Measurements from ENCODE around the gene PPP1CB.
"Not testable (repeated sequence)": the region's sequence is repeated elsewhere in the genome, so short reads cannot be mapped to it uniquely, and the experiment has no call there.

Gene PPP1CB

GRCh38 chr2:28725021-28725711 is 26.5 kb upstream of the PPP1CB start:
- H3K36me3 Mint-ChIP-seq (ENCODE audit: low read depth), result no peaks in the 10 kb centered on the region
- no peak overlapping the region for H3K27ac Mint-ChIP-seq
- intact Hi-C loops (cut with micrococcal nuclease), result no loop called here
- H3K4me3 Mint-ChIP-seq, result no peak overlapping the region
- H3K9me3 Mint-ChIP-seq, result no peaks in the 10 kb centered on the region
- H3K4me1 Mint-ChIP-seq (ENCODE audit: low read depth), result no peaks in the 10 kb centered on the region
- no peaks in the 10 kb centered on the region for H3K27me3 Mint-ChIP-seq

- Mint-ChIP-seq H3K27ac (no peak overlapping the region), H3K9me3 (no peaks in the 10 kb centered on the region), H3K36me3 (ENCODE audit: low read depth) (no peaks in the 10 kb centered on the region), H3K27me3 (no peaks in the 10 kb centered on the region), H3K4me1 (ENCODE audit: low read depth) (no peaks in the 10 kb centered on the region), H3K4me3 (no peak overlapping the region)
- intact Hi-C loops (cut with micrococcal nuclease), result no loop called here
Measured at GRCh38 chr2:28726177-28726576, 25.5 kb upstream of the PPP1CB start.

GRCh38 chr2:28729698-28730097 is 21.9 kb upstream of the PPP1CB start:
- no peaks in the 10 kb centered on the region for H3K36me3 Mint-ChIP-seq (ENCODE audit: low read depth)
- no peak overlapping the region for H3K27ac Mint-ChIP-seq
- H3K27me3 Mint-ChIP-seq, result no peaks in the 10 kb centered on the region
- no peaks in the 10 kb centered on the region for H3K9me3 Mint-ChIP-seq
- intact Hi-C loops (cut with micrococcal nuclease), result no loop called here
- H3K4me3 Mint-ChIP-seq, result no peak overlapping the region
- no peaks in the 10 kb centered on the region for H3K4me1 Mint-ChIP-seq (ENCODE audit: low read depth)

GRCh38 chr2:28730641-28731146 is 20.9 kb upstream of the PPP1CB start:
- Mint-ChIP-seq H3K27ac (no peak overlapping the region), H3K9me3 (no peaks in the 10 kb centered on the region), H3K4me1 (ENCODE audit: low read depth) (no peaks in the 10 kb centered on the region), H3K4me3 (no peak overlapping the region), H3K36me3 (ENCODE audit: low read depth) (no peaks in the 10 kb centered on the region), H3K27me3 (no peaks in the 10 kb centered on the region)
- intact Hi-C loops (cut with micrococcal nuclease), result no loop called here

- Mint-ChIP-seq H3K4me3 (no peak overlapping the region), H3K27me3 (no peaks in the 10 kb centered on the region), H3K9me3 (peaks cover 12% of the 10 kb centered on the region), H3K4me1 (ENCODE audit: low read depth) (peaks cover 8% of the 10 kb centered on the region), H3K27ac (no peak overlapping the region), H3K36me3 (ENCODE audit: low read depth) (peaks cover 6% of the 10 kb centered on the region)
- intact Hi-C loops (cut with micrococcal nuclease), result no loop called here
Measured at GRCh38 chr2:28735511-28735910, 16.1 kb upstream of the PPP1CB start.

GRCh38 chr2:28736034-28736433 is 15.6 kb upstream of the PPP1CB start:
- no peak overlapping the region for H3K4me3 Mint-ChIP-seq
- H3K27ac Mint-ChIP-seq, result no peak overlapping the region
- no peaks in the 10 kb centered on the region for H3K27me3 Mint-ChIP-seq
- H3K4me1 Mint-ChIP-seq (ENCODE audit: low read depth), result peaks cover 14% of the 10 kb centered on the region
- H3K9me3 Mint-ChIP-seq, result peaks cover 12% of the 10 kb centered on the region
- intact Hi-C loops (cut with micrococcal nuclease), result no loop called here
- H3K36me3 Mint-ChIP-seq (ENCODE audit: low read depth), result peaks cover 6% of the 10 kb centered on the region

- Mint-ChIP-seq H3K27ac (no peak overlapping the region), H3K9me3 (peaks cover 12% of the 10 kb centered on the region)
Measured at GRCh38 chr2:28737655-28738054, 14.0 kb upstream of the PPP1CB start.

GRCh38 chr2:28742619-28743018 is 9.0 kb upstream of the PPP1CB start:
- intact Hi-C loops (cut with micrococcal nuclease); H3K4me3 Mint-ChIP-seq; H3K36me3 Mint-ChIP-seq (ENCODE audit: low read depth): not testable (repeated sequence)

More at GRCh38 chr2:28737655-28738054, 14.0 kb upstream of the PPP1CB start:
- Mint-ChIP-seq H3K4me3 (no peak overlapping the region), H3K36me3 (ENCODE audit: low read depth) (peaks cover 6% of the 10 kb centered on the region), H3K4me1 (ENCODE audit: low read depth) (peaks cover 16% of the 10 kb centered on the region), H3K27me3 (no peaks in the 10 kb centered on the region)
- intact Hi-C loops (cut with micrococcal nuclease), result no loop called here

GRCh38 chr2:28745225-28745624 is 6.4 kb upstream of the PPP1CB start:
- Mint-ChIP-seq H3K4me1 (ENCODE audit: low read depth) (peaks cover 43% of the 10 kb centered on the region), H3K4me3 (no peak overlapping the region), H3K27me3 (no peaks in the 10 kb centered on the region), H3K27ac (no peak overlapping the region), H3K9me3 (no peaks in the 10 kb centered on the region), H3K36me3 (ENCODE audit: low read depth) (no peaks in the 10 kb centered on the region)
- intact Hi-C loops (cut with micrococcal nuclease), result no loop called here

More at GRCh38 chr2:28742619-28743018, 9.0 kb upstream of the PPP1CB start:
- not testable (repeated sequence) for H3K9me3 Mint-ChIP-seq, H3K27me3 Mint-ChIP-seq, H3K27ac Mint-ChIP-seq
- peaks cover 27% of the 10 kb centered on the region for H3K4me1 Mint-ChIP-seq (ENCODE audit: low read depth)

GRCh38 chr2:28745876-28746275 is 5.8 kb upstream of the PPP1CB start:
- no peaks in the 10 kb centered on the region for H3K9me3 Mint-ChIP-seq
- H3K4me1 Mint-ChIP-seq (ENCODE audit: low read depth), result peaks cover 43% of the 10 kb centered on the region
- intact Hi-C loops (cut with micrococcal nuclease), result no loop called here
- no peak overlapping the region for H3K27ac Mint-ChIP-seq
- H3K4me3 Mint-ChIP-seq, result no peak overlapping the region
- H3K27me3 Mint-ChIP-seq, result no peaks in the 10 kb centered on the region
- H3K36me3 Mint-ChIP-seq (ENCODE audit: low read depth), result no peaks in the 10 kb centered on the region

GRCh38 chr2:28746429-28747111 is 5.1 kb upstream of the PPP1CB start:
- intact Hi-C loops (cut with micrococcal nuclease), result no loop called here
- Mint-ChIP-seq H3K27me3 (no peaks in the 10 kb centered on the region), H3K4me1 (ENCODE audit: low read depth) (peaks cover 40% of the 10 kb centered on the region), H3K36me3 (ENCODE audit: low read depth) (peaks cover under 1% of the 10 kb centered on the region), H3K27ac (no peak overlapping the region), H3K9me3 (no peaks in the 10 kb centered on the region), H3K4me3 (no peak overlapping the region)

- peaks cover 12% of the 10 kb centered on the region for H3K36me3 Mint-ChIP-seq (ENCODE audit: low read depth)
- intact Hi-C loops (cut with micrococcal nuclease), result no loop called here
- no peaks in the 10 kb centered on the region for H3K27me3 Mint-ChIP-seq
- no peaks in the 10 kb centered on the region for H3K9me3 Mint-ChIP-seq
- H3K27ac Mint-ChIP-seq, result peak overlapping the region; percentile 19
- H3K4me1 Mint-ChIP-seq (ENCODE audit: low read depth), result peaks cover 41% of the 10 kb centered on the region
- H3K4me3 Mint-ChIP-seq, result no peak overlapping the region
Measured at GRCh38 chr2:28747714-28748113, 3.9 kb upstream of the PPP1CB start.

- no peak overlapping the region for H3K4me3 Mint-ChIP-seq
- peaks cover 15% of the 10 kb centered on the region for H3K36me3 Mint-ChIP-seq (ENCODE audit: low read depth)
- no peaks in the 10 kb centered on the region for H3K9me3 Mint-ChIP-seq
- intact Hi-C loops (cut with micrococcal nuclease), result no loop called here
- no peaks in the 10 kb centered on the region for H3K27me3 Mint-ChIP-seq
- peak overlapping the region; percentile 19 for H3K27ac Mint-ChIP-seq
- peaks cover 44% of the 10 kb centered on the region for H3K4me1 Mint-ChIP-seq (ENCODE audit: low read depth)
Measured at GRCh38 chr2:28748176-28748575, 3.5 kb upstream of the PPP1CB start.

- H3K4me1 Mint-ChIP-seq (ENCODE audit: low read depth), result peaks cover 44% of the 10 kb centered on the region
- no peak overlapping the region for H3K27ac Mint-ChIP-seq
- H3K36me3 Mint-ChIP-seq (ENCODE audit: low read depth), result peaks cover 15% of the 10 kb centered on the region
- no peak overlapping the region for H3K4me3 Mint-ChIP-seq
- H3K27me3 Mint-ChIP-seq, result no peaks in the 10 kb centered on the region
- intact Hi-C loops (cut with micrococcal nuclease), result no loop called here
- H3K9me3 Mint-ChIP-seq, result no peaks in the 10 kb centered on the region
Measured at GRCh38 chr2:28748941-28749340, 2.7 kb upstream of the PPP1CB start.
